ENCODE data around the gene ZDHHC18.

ZDHHC18 gene

DNA sequence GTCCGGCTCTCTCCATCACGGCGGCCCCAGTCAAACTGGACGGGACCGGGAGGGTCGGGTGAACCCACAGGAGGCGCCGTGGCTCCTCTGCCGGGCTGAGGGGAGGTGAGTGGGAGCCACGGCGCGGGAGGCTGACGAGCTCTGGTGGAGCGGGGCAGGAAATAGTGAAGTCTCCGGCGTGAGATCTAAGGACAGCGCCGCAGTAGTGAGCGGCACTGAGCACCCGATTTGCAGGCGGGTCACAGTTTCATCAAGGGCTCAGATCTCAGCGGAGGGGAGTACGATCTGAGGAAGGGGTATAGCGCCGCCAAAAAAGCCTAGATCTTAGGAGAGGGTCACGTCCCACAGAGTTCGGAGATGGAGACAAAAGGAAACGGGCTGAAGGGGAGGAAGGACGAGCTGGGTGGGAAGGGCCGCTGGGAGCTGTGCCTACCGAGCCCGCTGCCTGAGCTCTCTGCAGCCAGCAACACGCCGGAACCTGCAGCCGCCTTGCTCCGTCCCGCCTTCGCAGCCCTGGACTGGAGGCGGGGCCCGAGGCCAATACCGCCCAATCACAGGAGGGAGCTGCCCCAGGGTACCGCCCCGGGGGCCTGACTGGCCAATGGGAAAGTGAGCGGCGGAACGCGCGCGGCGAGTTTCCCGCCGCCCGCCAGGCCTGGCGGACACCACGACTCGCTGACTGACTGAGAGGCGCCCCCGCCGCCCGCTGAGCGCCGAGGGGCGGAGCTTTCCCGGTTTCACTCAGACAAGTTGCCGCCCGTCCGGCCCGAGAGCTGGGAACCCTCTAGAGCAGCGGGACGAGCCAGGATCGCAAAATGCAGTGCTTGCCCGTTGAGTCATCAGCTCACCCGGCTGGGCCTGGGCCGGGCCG lies 38.4 kb downstream of the ZDHHC18 start (continued):
- TF ChIP-seq, protein P1, sequence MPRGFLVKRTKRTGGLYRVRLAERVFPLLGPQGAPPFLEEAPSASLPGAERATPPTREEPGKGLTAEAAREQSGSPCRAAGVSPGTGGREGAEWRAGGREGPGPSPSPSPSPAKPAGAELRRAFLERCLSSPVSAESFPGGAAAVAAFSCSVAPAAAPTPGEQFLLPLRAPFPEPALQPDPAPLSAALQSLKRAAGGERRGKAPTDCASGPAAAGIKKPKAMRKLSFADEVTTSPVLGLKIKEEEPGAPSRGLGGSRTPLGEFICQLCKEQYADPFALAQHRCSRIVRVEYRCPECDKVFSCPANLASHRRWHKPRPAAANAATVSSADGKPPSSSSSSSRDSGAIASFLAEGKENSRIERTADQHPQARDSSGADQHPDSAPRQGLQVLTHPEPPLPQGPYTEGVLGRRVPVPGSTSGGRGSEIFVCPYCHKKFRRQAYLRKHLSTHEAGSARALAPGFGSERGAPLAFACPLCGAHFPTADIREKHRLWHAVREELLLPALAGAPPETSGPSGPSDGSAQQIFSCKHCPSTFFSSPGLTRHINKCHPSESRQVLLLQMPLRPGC (tag by site-specific recombination; IDR thresholded peaks at IDR 0.05), result peak; percentile 48; the same call in 1 of the 2 replicates
- TF ChIP-seq ZFHX2 (tag by site-specific recombination; conservative IDR thresholded peaks at IDR 0.05) (peak; percentile 62), KLF1 (tag by site-specific recombination; IDR thresholded peaks at IDR 0.05) (peak; percentile 57), MYNN (tag by site-specific recombination; IDR thresholded peaks at IDR 0.05; ENCODE audit: borderline replicate concordance) (no peak), ZNF112 (tag by site-specific recombination; IDR thresholded peaks at IDR 0.05) (no peak), SCRT1 (tag by site-specific recombination; IDR thresholded peaks at IDR 0.05; ENCODE audit: borderline replicate concordance) (no peak), ZNF660 (tag by site-specific recombination; IDR thresholded peaks at IDR 0.05) (peak; percentile 46; the same call in 1 of the 2 replicates), KLF10 (tag by site-specific recombination; IDR thresholded peaks at IDR 0.05) (peak; percentile 48; the same call in 1 of the 2 replicates), ZNF175 (tag by site-specific recombination; IDR thresholded peaks at IDR 0.05) (no peak), ZNF140 (tag by site-specific recombination; IDR thresholded peaks at IDR 0.05) (no peak), KLF17 (tag by site-specific recombination; IDR thresholded peaks at IDR 0.05) (peak; percentile 63), ZBTB8A (tag by site-specific recombination; IDR thresholded peaks at IDR 0.05) (peak; percentile 92), SP3 (tag by site-specific recombination; IDR thresholded peaks at IDR 0.05) (peak; percentile 90), ZFP37 (tag by site-specific recombination; IDR thresholded peaks at IDR 0.05) (peak; percentile 84), ZNF530 (tag by site-specific recombination; IDR thresholded peaks at IDR 0.05; ENCODE audit: low read depth) (no peak), SP2 (tag by site-specific recombination; IDR thresholded peaks at IDR 0.05) (peak; percentile 100), ZNF670 (tag by site-specific recombination; IDR thresholded peaks at IDR 0.05; ENCODE audit: low read depth) (no peak), ZNF214 (tag by site-specific recombination; IDR thresholded peaks at IDR 0.05; ENCODE audit: borderline replicate concordance) (no peak), ZNF169 (tag by site-specific recombination; IDR thresholded peaks at IDR 0.05) (no peak), ZNF394 (tag by site-specific recombination; IDR thresholded peaks at IDR 0.05; ENCODE audit: borderline replicate concordance) (no peak), ZNF792 (tag by site-specific recombination; IDR thresholded peaks at IDR 0.05) (peak; percentile 55; the same call in 1 of the 2 replicates), ZNF48 (tag by site-specific recombination; IDR thresholded peaks at IDR 0.05) (no peak), ZNF391 (tag by site-specific recombination; IDR thresholded peaks at IDR 0.05; ENCODE audit: borderline replicate concordance, low read depth) (peak; percentile 95), ZNF596 (tag by site-specific recombination; IDR thresholded peaks at IDR 0.05) (no peak)
- TF ChIP-seq, protein P2, sequence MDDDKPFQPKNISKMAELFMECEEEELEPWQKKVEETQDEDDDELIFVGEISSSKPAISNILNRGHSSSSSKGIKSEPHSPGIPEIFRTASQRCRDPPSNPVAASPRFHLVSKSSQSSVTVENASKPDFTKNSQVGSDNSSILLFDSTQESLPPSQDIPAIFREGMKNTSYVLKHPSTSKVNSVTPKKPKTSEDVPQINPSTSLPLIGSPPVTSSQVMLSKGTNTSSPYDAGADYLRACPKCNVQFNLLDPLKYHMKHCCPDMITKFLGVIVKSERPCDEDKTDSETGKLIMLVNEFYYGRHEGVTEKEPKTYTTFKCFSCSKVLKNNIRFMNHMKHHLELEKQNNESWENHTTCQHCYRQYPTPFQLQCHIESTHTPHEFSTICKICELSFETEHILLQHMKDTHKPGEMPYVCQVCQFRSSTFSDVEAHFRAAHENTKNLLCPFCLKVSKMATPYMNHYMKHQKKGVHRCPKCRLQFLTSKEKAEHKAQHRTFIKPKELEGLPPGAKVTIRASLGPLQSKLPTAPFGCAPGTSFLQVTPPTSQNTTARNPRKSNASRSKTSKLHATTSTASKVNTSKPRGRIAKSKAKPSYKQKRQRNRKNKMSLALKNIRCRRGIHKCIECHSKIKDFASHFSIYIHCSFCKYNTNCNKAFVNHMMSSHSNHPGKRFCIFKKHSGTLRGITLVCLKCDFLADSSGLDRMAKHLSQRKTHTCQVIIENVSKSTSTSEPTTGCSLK (tag by site-specific recombination; IDR thresholded peaks at IDR 0.05), result no peak
- TF ChIP-seq, protein P3, sequence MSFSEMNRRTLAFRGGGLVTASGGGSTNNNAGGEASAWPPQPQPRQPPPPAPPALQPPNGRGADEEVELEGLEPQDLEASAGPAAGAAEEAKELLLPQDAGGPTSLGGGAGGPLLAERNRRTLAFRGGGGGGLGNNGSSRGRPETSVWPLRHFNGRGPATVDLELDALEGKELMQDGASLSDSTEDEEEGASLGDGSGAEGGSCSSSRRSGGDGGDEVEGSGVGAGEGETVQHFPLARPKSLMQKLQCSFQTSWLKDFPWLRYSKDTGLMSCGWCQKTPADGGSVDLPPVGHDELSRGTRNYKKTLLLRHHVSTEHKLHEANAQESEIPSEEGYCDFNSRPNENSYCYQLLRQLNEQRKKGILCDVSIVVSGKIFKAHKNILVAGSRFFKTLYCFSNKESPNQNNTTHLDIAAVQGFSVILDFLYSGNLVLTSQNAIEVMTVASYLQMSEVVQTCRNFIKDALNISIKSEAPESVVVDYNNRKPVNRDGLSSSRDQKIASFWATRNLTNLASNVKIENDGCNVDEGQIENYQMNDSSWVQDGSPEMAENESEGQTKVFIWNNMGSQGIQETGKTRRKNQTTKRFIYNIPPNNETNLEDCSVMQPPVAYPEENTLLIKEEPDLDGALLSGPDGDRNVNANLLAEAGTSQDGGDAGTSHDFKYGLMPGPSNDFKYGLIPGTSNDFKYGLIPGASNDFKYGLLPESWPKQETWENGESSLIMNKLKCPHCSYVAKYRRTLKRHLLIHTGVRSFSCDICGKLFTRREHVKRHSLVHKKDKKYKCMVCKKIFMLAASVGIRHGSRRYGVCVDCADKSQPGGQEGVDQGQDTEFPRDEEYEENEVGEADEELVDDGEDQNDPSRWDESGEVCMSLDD (tag by site-specific recombination; IDR thresholded peaks at IDR 0.05), result 0 out of 2 replicates have a peak, but pooled peaks have one; percentile 21
- TF ChIP-seq, protein P4, sequence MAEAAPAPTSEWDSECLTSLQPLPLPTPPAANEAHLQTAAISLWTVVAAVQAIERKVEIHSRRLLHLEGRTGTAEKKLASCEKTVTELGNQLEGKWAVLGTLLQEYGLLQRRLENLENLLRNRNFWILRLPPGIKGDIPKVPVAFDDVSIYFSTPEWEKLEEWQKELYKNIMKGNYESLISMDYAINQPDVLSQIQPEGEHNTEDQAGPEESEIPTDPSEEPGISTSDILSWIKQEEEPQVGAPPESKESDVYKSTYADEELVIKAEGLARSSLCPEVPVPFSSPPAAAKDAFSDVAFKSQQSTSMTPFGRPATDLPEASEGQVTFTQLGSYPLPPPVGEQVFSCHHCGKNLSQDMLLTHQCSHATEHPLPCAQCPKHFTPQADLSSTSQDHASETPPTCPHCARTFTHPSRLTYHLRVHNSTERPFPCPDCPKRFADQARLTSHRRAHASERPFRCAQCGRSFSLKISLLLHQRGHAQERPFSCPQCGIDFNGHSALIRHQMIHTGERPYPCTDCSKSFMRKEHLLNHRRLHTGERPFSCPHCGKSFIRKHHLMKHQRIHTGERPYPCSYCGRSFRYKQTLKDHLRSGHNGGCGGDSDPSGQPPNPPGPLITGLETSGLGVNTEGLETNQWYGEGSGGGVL (tag by site-specific recombination; IDR thresholded peaks at IDR 0.05), result no peak; the same call in none of the 2 replicates
- TF ChIP-seq, protein P5, sequence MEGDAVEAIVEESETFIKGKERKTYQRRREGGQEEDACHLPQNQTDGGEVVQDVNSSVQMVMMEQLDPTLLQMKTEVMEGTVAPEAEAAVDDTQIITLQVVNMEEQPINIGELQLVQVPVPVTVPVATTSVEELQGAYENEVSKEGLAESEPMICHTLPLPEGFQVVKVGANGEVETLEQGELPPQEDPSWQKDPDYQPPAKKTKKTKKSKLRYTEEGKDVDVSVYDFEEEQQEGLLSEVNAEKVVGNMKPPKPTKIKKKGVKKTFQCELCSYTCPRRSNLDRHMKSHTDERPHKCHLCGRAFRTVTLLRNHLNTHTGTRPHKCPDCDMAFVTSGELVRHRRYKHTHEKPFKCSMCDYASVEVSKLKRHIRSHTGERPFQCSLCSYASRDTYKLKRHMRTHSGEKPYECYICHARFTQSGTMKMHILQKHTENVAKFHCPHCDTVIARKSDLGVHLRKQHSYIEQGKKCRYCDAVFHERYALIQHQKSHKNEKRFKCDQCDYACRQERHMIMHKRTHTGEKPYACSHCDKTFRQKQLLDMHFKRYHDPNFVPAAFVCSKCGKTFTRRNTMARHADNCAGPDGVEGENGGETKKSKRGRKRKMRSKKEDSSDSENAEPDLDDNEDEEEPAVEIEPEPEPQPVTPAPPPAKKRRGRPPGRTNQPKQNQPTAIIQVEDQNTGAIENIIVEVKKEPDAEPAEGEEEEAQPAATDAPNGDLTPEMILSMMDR (tag by site-specific recombination; IDR thresholded peaks at IDR 0.05), result peak; percentile 76

Measured in HEK293 (cell line).